GM23248 (cell line): ENCODE data around the gene JMJD1C. TPM values are rescaled to one million over a fixed set of nuclear protein-coding genes. Genes with fewer than 3 reads are reported as not detected.

Source experiments
- DNase-seq: peaks from one replicate; pipeline ENCODE4 v3.0.0-alpha.2; 2015
- H2AFZ ChIP-seq: fragments of 200-600 bp; sonication (generic); 2 replicates; pipeline ENCODE4 v1.6.1; 2016; ENCODE audit warnings: antibody characterized with exemption
- H3F3A ChIP-seq: fragments of 200-600 bp; sonication (generic); 2 replicates; pipeline ENCODE4 v1.6.1; 2016; ENCODE audit warnings: mild to moderate bottlenecking, antibody characterized with exemption, mixed run types; ENCODE audit not compliant: insufficient read depth
- H3K27ac ChIP-seq: fragments of 200-600 bp; sonication (generic); 2 replicates; pipeline ENCODE4 v1.5.1; 2016; ENCODE audit warnings: mild to moderate bottlenecking
- H3K27me3 ChIP-seq: fragments of 200-600 bp; sonication (generic); replicated peaks from 2 replicates; pipeline ENCODE4 v1.6.1; 2016; ENCODE audit warnings: mild to moderate bottlenecking; ENCODE audit not compliant: insufficient read depth
- H3K36me3 ChIP-seq: fragments of 200-600 bp; sonication (generic); 2 replicates; pipeline ENCODE4 v1.6.1; 2016; ENCODE audit warnings: low read depth, mild to moderate bottlenecking
- H3K4me1 ChIP-seq: fragments of 200-600 bp; sonication (generic); 2 replicates; pipeline ENCODE4 v1.6.1; 2016; ENCODE audit warnings: mild to moderate bottlenecking; ENCODE audit not compliant: insufficient read depth
- H3K4me2 ChIP-seq: fragments of 200-600 bp; sonication (generic); one replicate; pipeline ENCODE4 v1.6.1; 2016; ENCODE audit warnings: mild to moderate bottlenecking; ENCODE audit not compliant: unreplicated experiment
- H3K4me3 ChIP-seq: fragments of 200-600 bp; sonication (generic); 2 replicates; pipeline ENCODE4 v1.5.1; 2016; ENCODE audit warnings: mild to moderate bottlenecking
- H3K79me2 ChIP-seq: fragments of 200-600 bp; sonication (generic); 2 replicates; pipeline ENCODE4 v1.6.1; 2016; ENCODE audit warnings: mild to moderate bottlenecking; ENCODE audit not compliant: insufficient read depth
- H3K9ac ChIP-seq: fragments of 200-600 bp; sonication (generic); 2 replicates; pipeline ENCODE4 v1.6.1; 2016; ENCODE audit warnings: mild to moderate bottlenecking
- H3K9me2 ChIP-seq: fragments of 200-600 bp; sonication (generic); 2 replicates; pipeline ENCODE4 v1.6.1; 2016; ENCODE audit warnings: mixed run types, mild to moderate bottlenecking, moderate library complexity; ENCODE audit not compliant: insufficient read depth
- H3K9me3 ChIP-seq: fragments of 200-600 bp; sonication (generic); one replicate; pipeline ENCODE4 v1.6.1; 2017; ENCODE audit warnings: low read depth
- H4K20me1 ChIP-seq: fragments of 200-600 bp; sonication (generic); 2 replicates; pipeline ENCODE4 v1.6.0; 2016; ENCODE audit not compliant: insufficient read depth
- EZH2 ChIP-seq: fragments of 200-600 bp; sonication (generic); IDR thresholded peaks from 2 replicates; pipeline ENCODE4 v1.6.1; 2018; ENCODE audit warnings: antibody characterized with exemption, mild to moderate bottlenecking; ENCODE audit not compliant: insufficient read depth, poor library complexity, severe bottlenecking
- EZH2phosphoT487 ChIP-seq: fragments of 200-600 bp; sonication (generic); IDR thresholded peaks from 2 replicates; pipeline ENCODE4 v1.6.1; 2018; ENCODE audit warnings: antibody characterized with exemption, moderate library complexity, mild to moderate bottlenecking, low read depth; ENCODE audit not compliant: insufficient read depth
- whole genome bisulfite sequencing, 2 experiments: methylation state at CpG; one replicate each; pipeline ENCODE4 v1.1.6; 2015 to 2017; ENCODE audit warnings: low lambda C conversion rate in 2 of 2, low coverage in 1 of 2; ENCODE audit errors: missing lambda C conversion rate in 2 of 2; 5-methylcytosine and 5-hydroxymethylcytosine counted together
- in situ Hi-C: fragments of 300-500 bp; cut with MboI; formaldehyde crosslinking; loops from 2 replicates; pipeline ENCODE4 v1.15.0; 2020
- polyA plus RNA-seq: library from polyadenylated mRNA; unstranded; fragments of >200 nt; fragmentation: Nextera tagmentation; extraction: Ambion mirVana; gene quantifications from 2 replicates; pipeline ENCODE4 v1.2.1, GENCODE V29; 2016
- total RNA-seq: library from RNA; depleted of rRNA; stranded (reverse); fragments of >200 nt; shearing (Covaris generic); gene quantifications from 2 replicates; pipeline ENCODE4 v1.2.3, GENCODE V29; 2014

The JMJD1C gene
- total and polyA plus RNA-seq, 2 experiments from 2014 or later, result 34.6 to 74.3 TPM

DNA sequence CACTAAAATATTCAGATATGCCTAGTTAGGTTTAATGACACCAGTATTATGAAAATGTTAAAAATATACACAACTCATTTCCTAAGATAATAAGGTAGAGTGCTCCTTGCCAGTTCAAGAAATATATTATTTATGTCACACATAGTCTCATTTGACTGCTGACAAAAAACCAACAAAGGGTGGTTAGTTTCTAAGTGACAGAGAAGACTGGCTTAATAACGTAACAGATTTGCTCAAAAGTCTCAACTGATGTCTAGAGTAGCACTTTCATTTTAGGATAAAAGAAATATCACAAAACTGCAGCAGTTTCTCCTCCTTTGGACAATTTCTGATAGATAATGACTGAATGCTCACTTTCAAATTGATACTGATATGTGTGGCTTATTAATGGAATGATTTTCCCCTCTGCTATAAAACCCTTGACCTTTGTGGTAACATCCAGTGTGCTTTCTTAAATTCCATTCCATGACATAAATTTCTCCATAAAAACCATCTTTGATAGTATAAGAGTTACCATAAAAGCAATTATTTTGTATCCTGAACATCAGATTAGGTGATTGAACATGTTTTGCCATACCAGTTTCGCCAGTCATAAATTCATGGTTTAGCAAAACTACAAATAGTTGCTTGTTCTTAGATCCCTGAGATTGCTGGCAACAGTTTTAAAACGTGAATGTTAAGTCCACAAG, 238.4 kb downstream of the JMJD1C start:
- no peak for TF ChIP-seq EZH2phosphoT487
- TF ChIP-seq EZH2, result no peak
- peaks cover 10% of the 10 kb centered on the region; the same call in 1 of the 2 replicates for H3K4me1 ChIP-seq
- H3F3A ChIP-seq, result no peaks in the 10 kb centered on the region
- in situ Hi-C loops, result no loop called here
- H2AFZ ChIP-seq, result no peak overlapping the region
- no peak overlapping the region for H3K4me3 ChIP-seq
- H3K9ac ChIP-seq, result no peak overlapping the region
- H3K9me3 ChIP-seq, result no peaks in the 10 kb centered on the region
- H3K36me3 ChIP-seq, result no peaks in the 10 kb centered on the region
- H3K27me3 ChIP-seq, result no peaks in the 10 kb centered on the region
- H4K20me1 ChIP-seq, result peaks cover 11% of the 10 kb centered on the region; the same call in 1 of the 2 replicates
- H3K4me2 ChIP-seq, result peak overlapping the region; percentile 1
- H3K79me2 ChIP-seq, result peaks cover 99% of the 10 kb centered on the region
- H3K9me2 ChIP-seq, result no peaks in the 10 kb centered on the region
- WGBS, 2 experiments, result 53 to 58% methylated on average over 3 of the region's 3 CpGs
- peak; percentile 32 for DNase-seq
- H3K27ac ChIP-seq, result no peak overlapping the region

DNA sequence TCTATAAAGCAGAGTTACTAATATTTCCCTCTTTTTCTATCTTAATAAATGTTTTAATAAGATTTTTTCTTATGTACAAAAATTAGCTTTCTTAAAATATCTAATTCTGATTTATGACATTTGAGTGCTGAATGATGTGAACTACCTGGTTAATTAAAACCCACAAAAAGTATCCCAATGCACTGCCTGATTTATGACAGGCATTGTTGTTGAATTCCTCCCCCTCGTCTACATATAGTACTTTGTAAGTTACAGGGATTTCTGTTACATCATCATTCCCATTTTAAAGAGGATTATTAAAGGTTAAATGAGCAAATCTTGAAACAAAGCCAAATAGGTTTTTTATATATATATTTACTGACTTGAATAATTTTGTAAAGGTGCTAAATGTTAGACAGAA, 241.5 kb downstream of the JMJD1C start:
- Histone ChIP-seq H3K9me2 (no peaks in the 10 kb centered on the region), H2AFZ (no peak overlapping the region), H3K27ac (no peak overlapping the region), H3F3A (no peaks in the 10 kb centered on the region), H4K20me1 (peaks cover 11% of the 10 kb centered on the region; the same call in 1 of the 2 replicates), H3K27me3 (no peaks in the 10 kb centered on the region), H3K9me3 (no peaks in the 10 kb centered on the region), H3K9ac (no peak overlapping the region), H3K36me3 (0 out of 2 replicates have a peak, but pooled peaks cover 5% of the 10 kb centered on the region), H3K4me1 (peaks cover 10% of the 10 kb centered on the region; the same call in 1 of the 2 replicates), H3K4me2 (no peak overlapping the region), H3K4me3 (no peak overlapping the region), H3K79me2 (peaks cover 99% of the 10 kb centered on the region)
- WGBS, 2 experiments, result 56 to 58% methylated on average over 1 of the region's 1 CpG
- TF ChIP-seq EZH2, result no peak
- TF ChIP-seq EZH2phosphoT487, result no peak
- DNase-seq, result no peak
- in situ Hi-C loops, result loop anchor here (25.0 kb wide), 1 partner anchor 388 kb away; no protein-coding TSS in a partner anchor

DNA sequence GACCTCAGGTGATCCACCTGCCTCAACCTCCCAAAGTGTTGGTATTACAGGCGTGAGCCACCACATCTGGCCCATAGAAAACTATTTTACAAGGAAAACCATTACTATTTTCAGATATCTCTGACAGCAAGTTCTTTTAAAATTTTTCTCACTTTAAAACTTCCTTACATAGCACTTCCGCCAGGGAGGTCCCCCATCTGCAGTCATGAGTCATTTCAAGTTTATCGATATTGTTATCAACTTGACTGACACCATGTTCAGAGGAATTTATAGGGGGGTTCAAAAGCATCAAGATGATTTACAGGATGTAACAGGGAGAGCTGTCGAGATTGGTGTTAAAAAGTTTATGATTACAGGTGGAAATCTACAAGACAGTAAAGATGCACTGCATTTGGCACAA, 243.8 kb downstream of the JMJD1C start:
- no peaks in the 10 kb centered on the region for H3K27me3 ChIP-seq
- TF ChIP-seq EZH2phosphoT487 (no peak), EZH2 (no peak)
- no peak overlapping the region for H3K4me2 ChIP-seq
- H3K9me2 ChIP-seq, result no peaks in the 10 kb centered on the region
- no peak overlapping the region for H3K4me3 ChIP-seq
- no peaks in the 10 kb centered on the region for H3F3A ChIP-seq
- in situ Hi-C loops, result loop anchor here (25.0 kb wide), 1 partner anchor 390 kb away; no protein-coding TSS in a partner anchor
- H3K79me2 ChIP-seq, result peaks cover 99% of the 10 kb centered on the region
- H3K9ac ChIP-seq, result no peak overlapping the region
- H4K20me1 ChIP-seq, result peaks cover 2% of the 10 kb centered on the region; the same call in 1 of the 2 replicates
- no peaks in the 10 kb centered on the region for H3K9me3 ChIP-seq
- no peak overlapping the region for H2AFZ ChIP-seq
- 0 out of 2 replicates have a peak, but pooled peaks cover 5% of the 10 kb centered on the region for H3K36me3 ChIP-seq
- peaks cover 7% of the 10 kb centered on the region; the same call in 1 of the 2 replicates for H3K4me1 ChIP-seq
- H3K27ac ChIP-seq, result no peak overlapping the region
- 97% methylated on average over 4 of the region's 4 CpGs for WGBS, 2 experiments
- no peak for DNase-seq

DNA sequence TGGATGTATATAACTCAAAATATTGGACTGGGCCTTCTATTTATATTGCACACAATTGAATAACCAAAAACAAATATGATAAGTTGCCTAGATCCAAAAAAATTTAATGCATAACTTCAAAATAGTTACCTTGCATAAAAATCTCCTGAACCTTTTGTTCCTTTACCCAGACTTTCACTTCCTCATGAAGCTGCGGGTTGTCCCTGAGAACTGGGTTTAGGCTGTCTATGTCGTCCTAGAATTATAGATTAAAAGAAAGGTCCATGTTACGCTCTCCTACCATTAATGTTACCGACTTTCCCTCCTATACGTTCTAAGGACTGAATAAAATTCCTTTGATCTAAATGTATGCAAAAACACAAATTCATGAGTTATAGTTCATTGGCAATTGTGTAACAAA, 246.0 kb downstream of the JMJD1C start:
- Histone ChIP-seq H3K4me1 (peaks cover 16% of the 10 kb centered on the region), H3F3A (peaks cover 7% of the 10 kb centered on the region; the same call in 1 of the 2 replicates), H3K9ac (no peak overlapping the region), H2AFZ (no peak overlapping the region), H3K9me3 (no peaks in the 10 kb centered on the region), H3K27ac (no peak overlapping the region), H3K79me2 (peaks cover 99% of the 10 kb centered on the region), H4K20me1 (no peaks in the 10 kb centered on the region), H3K27me3 (no peaks in the 10 kb centered on the region), H3K36me3 (peaks cover 12% of the 10 kb centered on the region), H3K4me2 (no peak overlapping the region), H3K9me2 (no peaks in the 10 kb centered on the region), H3K4me3 (no peak overlapping the region)
- no peak for DNase-seq
- in situ Hi-C loops, result loop anchor here (25.0 kb wide), 1 partner anchor 393 kb away; no protein-coding TSS in a partner anchor
- TF ChIP-seq EZH2phosphoT487 (no peak), EZH2 (no peak)
- 95 to 96% methylated on average over 5 of the region's 5 CpGs for WGBS, 2 experiments
